HepG2 (cell line): ENCODE measurements around the gene ODAD4. TPM values are rescaled to one million over a fixed set of nuclear protein-coding genes. Genes with fewer than 3 reads are reported as not detected.

Experiments used
- CEBPB ChIP-seq: IDR thresholded peaks from 2 replicates; pipeline ENCODE4 v1.6.1; 2011; ENCODE audit warnings: low read depth, low read length, improper control_type of control experiment, borderline replicate concordance
- CHD2 ChIP-seq: IDR thresholded peaks from 2 replicates; pipeline ENCODE4 v1.6.1; 2011; ENCODE audit warnings: low read depth, low read length, improper control_type of control experiment
- ETV5 ChIP-seq: IDR thresholded peaks from 2 replicates; pipeline ENCODE4 v1.6.1; 2018; ENCODE audit warnings: missing biosample characterization, missing genetic modification reagents, inconsistent platforms, borderline replicate concordance
- HMG20A ChIP-seq: IDR thresholded peaks from 2 replicates; pipeline ENCODE4 v1.6.1; 2016; ENCODE audit warnings: borderline replicate concordance
- HNRNPK ChIP-seq: fragments of 200-400 bp; formaldehyde crosslinking; IDR thresholded peaks from 2 replicates; pipeline ENCODE4 v1.6.1; 2018; ENCODE audit warnings: low read length, low read depth, moderate library complexity, mild to moderate bottlenecking; ENCODE audit not compliant: poor library complexity, severe bottlenecking
- KLF15 ChIP-seq: sonication (generic); formaldehyde crosslinking; IDR thresholded peaks from 2 replicates; pipeline ENCODE4 v1.8.1; 2023; ENCODE audit warnings: borderline replicate concordance, mild to moderate bottlenecking, inconsistent platforms, missing genetic modification reagents, mixed read lengths
- MEIS1 ChIP-seq: sonication (generic); formaldehyde crosslinking; IDR thresholded peaks from 2 replicates; pipeline ENCODE4 v1.9.0; 2021; ENCODE audit warnings: mild to moderate bottlenecking, missing genetic modification reagents, moderate library complexity, borderline replicate concordance
- TCF7L2 ChIP-seq: IDR thresholded peaks from 2 replicates; pipeline ENCODE4 v1.6.1; 2011; ENCODE audit warnings: mild to moderate bottlenecking, low read depth, low read length, moderate library complexity
- U2AF2 ChIP-seq: fragments of 200-400 bp; formaldehyde crosslinking; IDR thresholded peaks from 2 replicates; pipeline ENCODE4 v1.6.1; 2017; ENCODE audit warnings: low read depth, mild to moderate bottlenecking, low read length
- ZMYM3 ChIP-seq: sonication (generic); formaldehyde crosslinking; IDR thresholded peaks from 2 replicates; pipeline ENCODE4 v1.5.1; 2020; ENCODE audit warnings: mild to moderate bottlenecking, missing genetic modification reagents
- ZNF3 ChIP-seq: IDR thresholded peaks from 2 replicates; pipeline ENCODE4 v1.7.0; 2017; ENCODE audit warnings: inconsistent platforms
- ZNF629 ChIP-seq: sonication (generic); formaldehyde crosslinking; conservative IDR thresholded peaks from 2 replicates; pipeline ENCODE4 v1.5.0; 2020; ENCODE audit warnings: missing genetic modification reagents
- polyA plus RNA-seq, 8 experiments: library from polyadenylated mRNA; depleted of rRNA in 3 of 8; stranded (reverse) in 7 of 8; unstranded in 1 of 8; fragments of >200 nt; fragmentation: Illumina TruSeq in 4 of 8; extraction: Trizol in 4 of 8; gene quantifications; 2 replicates each; pipeline versions ENCODE4 v1.2.1 to v1.2.3, GENCODE V29; 2011 to 2016; ENCODE audit warnings: low read depth in 4 of 8, missing spikeins in 1 of 8, mixed read lengths in 1 of 8; ENCODE audit not compliant: insufficient read depth in 1 of 8
- total RNA-seq, 5 experiments: library from RNA; depleted of rRNA; stranded (reverse); fragments of >200 nt; fragmentation: Illumina TruSeq; extraction: Trizol; gene quantifications; 2 replicates each; pipeline ENCODE4 v1.2.3, GENCODE V29; 2016; ENCODE audit warnings: low read depth in 1 of 5
- TF ChIP-seq, protein P1 (sequence below): sonication (generic); formaldehyde crosslinking; IDR thresholded peaks from 2 replicates; pipeline ENCODE4 v1.8.0; 2022; ENCODE audit warnings: mild to moderate bottlenecking, missing genetic modification reagents, moderate library complexity
- TF ChIP-seq, protein P2 (sequence below): IDR thresholded peaks from 2 replicates; pipeline ENCODE4 v1.6.1; 2016; ENCODE audit warnings: mild to moderate bottlenecking
- TF ChIP-seq, protein P3 (sequence below): sonication (generic); formaldehyde crosslinking; conservative IDR thresholded peaks from 2 replicates; pipeline ENCODE4 v1.8.0; 2022; ENCODE audit warnings: low read depth, missing genetic modification reagents
- TF ChIP-seq, protein P4 (sequence below): sonication (generic); formaldehyde crosslinking; IDR thresholded peaks from 2 replicates; pipeline ENCODE4 v1.4.0; 2020; ENCODE audit warnings: mild to moderate bottlenecking, missing genetic modification reagents
- TF ChIP-seq, protein P5 (sequence below): sonication (generic); formaldehyde crosslinking; IDR thresholded peaks from 2 replicates; pipeline ENCODE4 v1.9.0; 2022; ENCODE audit warnings: low read depth, missing genetic modification reagents

Gene ODAD4
- total and polyA plus RNA-seq, 2 of the 13 experiments (the other 11 are each of a cell fraction or from before 2014, with no cell fraction given) = 0.48 to 0.53 TPM

DNA sequence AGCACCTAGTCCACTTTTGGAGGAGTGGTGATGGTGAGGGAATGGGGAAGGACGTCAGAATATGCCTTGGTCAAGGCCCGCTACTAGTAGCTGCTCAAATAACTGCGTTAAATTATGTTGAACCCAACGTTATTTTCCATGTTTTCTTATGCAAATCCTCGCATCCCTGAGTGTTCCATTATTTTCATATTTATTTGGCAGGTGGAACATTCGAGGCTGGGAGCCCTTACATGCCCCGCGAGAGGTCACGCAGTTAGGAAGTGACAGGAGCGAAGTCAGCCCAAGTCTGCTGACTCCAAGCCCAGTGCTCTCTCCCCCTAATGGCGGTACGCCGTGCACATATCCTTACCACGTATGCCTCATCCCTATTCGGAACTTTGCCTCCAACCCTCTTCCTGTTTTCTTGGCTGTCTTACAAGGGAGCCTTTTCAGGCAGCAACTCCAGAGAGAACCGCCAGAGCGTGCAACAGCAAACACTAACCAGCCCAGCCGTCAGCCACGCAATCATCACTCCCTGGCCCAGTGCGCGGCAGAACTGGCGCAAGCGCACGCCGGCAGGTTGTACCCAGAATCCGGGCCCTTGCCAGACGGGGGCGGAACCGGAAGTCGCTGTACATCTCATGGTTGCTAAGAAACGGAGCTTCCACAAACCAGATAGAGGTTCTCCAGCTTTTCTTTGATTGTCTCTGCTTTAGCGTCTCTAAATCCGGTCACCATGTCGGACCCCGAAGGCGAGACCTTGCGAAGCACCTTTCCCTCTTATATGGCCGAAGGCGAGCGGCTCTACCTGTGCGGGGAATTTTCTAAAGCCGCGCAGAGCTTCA is at the start of gene ODAD4 (continued):
- peak; percentile 89; the same call in 1 of the 2 replicates for TF ChIP-seq ETV5 (CRISPR knock-in tag)
- TF ChIP-seq, protein P1, sequence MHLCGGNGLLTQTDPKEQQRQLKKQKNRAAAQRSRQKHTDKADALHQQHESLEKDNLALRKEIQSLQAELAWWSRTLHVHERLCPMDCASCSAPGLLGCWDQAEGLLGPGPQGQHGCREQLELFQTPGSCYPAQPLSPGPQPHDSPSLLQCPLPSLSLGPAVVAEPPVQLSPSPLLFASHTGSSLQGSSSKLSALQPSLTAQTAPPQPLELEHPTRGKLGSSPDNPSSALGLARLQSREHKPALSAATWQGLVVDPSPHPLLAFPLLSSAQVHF (CRISPR knock-in tag) = no peak
- TF ChIP-seq HMG20A (CRISPR knock-in tag) = peak; percentile 41; the same call in 1 of the 2 replicates
- peak; percentile 25 for TF ChIP-seq ZNF629 (CRISPR knock-in tag)
- TF ChIP-seq, protein P2, sequence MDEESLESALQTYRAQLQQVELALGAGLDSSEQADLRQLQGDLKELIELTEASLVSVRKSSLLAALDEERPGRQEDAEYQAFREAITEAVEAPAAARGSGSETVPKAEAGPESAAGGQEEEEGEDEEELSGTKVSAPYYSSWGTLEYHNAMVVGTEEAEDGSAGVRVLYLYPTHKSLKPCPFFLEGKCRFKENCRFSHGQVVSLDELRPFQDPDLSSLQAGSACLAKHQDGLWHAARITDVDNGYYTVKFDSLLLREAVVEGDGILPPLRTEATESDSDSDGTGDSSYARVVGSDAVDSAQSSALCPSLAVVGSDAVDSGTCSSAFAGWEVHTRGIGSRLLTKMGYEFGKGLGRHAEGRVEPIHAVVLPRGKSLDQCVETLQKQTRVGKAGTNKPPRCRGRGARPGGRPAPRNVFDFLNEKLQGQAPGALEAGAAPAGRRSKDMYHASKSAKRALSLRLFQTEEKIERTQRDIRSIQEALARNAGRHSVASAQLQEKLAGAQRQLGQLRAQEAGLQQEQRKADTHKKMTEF (CRISPR knock-in tag) = peak; percentile 85
- TF ChIP-seq, protein P3, sequence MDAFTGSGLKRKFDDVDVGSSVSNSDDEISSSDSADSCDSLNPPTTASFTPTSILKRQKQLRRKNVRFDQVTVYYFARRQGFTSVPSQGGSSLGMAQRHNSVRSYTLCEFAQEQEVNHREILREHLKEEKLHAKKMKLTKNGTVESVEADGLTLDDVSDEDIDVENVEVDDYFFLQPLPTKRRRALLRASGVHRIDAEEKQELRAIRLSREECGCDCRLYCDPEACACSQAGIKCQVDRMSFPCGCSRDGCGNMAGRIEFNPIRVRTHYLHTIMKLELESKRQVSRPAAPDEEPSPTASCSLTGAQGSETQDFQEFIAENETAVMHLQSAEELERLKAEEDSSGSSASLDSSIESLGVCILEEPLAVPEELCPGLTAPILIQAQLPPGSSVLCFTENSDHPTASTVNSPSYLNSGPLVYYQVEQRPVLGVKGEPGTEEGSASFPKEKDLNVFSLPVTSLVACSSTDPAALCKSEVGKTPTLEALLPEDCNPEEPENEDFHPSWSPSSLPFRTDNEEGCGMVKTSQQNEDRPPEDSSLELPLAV = no peak
- TF ChIP-seq KLF15 (CRISPR knock-in tag) = no peak; the same call in 1 of the 2 replicates
- peak; percentile 85; the same call in 1 of the 2 replicates for TF ChIP-seq CEBPB
- peak; percentile 84 for TF ChIP-seq MEIS1 (CRISPR knock-in tag)
- peak; percentile 99 for TF ChIP-seq ZMYM3
- TF ChIP-seq CHD2 = 0 out of 2 replicates have a peak, but pooled peaks have one; percentile 17
- no peak for TF ChIP-seq U2AF2
- TF ChIP-seq, protein P4, sequence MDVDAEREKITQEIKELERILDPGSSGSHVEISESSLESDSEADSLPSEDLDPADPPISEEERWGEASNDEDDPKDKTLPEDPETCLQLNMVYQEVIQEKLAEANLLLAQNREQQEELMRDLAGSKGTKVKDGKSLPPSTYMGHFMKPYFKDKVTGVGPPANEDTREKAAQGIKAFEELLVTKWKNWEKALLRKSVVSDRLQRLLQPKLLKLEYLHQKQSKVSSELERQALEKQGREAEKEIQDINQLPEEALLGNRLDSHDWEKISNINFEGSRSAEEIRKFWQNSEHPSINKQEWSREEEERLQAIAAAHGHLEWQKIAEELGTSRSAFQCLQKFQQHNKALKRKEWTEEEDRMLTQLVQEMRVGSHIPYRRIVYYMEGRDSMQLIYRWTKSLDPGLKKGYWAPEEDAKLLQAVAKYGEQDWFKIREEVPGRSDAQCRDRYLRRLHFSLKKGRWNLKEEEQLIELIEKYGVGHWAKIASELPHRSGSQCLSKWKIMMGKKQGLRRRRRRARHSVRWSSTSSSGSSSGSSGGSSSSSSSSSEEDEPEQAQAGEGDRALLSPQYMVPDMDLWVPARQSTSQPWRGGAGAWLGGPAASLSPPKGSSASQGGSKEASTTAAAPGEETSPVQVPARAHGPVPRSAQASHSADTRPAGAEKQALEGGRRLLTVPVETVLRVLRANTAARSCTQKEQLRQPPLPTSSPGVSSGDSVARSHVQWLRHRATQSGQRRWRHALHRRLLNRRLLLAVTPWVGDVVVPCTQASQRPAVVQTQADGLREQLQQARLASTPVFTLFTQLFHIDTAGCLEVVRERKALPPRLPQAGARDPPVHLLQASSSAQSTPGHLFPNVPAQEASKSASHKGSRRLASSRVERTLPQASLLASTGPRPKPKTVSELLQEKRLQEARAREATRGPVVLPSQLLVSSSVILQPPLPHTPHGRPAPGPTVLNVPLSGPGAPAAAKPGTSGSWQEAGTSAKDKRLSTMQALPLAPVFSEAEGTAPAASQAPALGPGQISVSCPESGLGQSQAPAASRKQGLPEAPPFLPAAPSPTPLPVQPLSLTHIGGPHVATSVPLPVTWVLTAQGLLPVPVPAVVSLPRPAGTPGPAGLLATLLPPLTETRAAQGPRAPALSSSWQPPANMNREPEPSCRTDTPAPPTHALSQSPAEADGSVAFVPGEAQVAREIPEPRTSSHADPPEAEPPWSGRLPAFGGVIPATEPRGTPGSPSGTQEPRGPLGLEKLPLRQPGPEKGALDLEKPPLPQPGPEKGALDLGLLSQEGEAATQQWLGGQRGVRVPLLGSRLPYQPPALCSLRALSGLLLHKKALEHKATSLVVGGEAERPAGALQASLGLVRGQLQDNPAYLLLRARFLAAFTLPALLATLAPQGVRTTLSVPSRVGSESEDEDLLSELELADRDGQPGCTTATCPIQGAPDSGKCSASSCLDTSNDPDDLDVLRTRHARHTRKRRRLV (CRISPR knock-in tag) = peak; percentile 90
- no peak for TF ChIP-seq HNRNPK
- no peak for TF ChIP-seq TCF7L2
- peak; percentile 97 for TF ChIP-seq ZNF3 (CRISPR knock-in tag)
- TF ChIP-seq, protein P5, sequence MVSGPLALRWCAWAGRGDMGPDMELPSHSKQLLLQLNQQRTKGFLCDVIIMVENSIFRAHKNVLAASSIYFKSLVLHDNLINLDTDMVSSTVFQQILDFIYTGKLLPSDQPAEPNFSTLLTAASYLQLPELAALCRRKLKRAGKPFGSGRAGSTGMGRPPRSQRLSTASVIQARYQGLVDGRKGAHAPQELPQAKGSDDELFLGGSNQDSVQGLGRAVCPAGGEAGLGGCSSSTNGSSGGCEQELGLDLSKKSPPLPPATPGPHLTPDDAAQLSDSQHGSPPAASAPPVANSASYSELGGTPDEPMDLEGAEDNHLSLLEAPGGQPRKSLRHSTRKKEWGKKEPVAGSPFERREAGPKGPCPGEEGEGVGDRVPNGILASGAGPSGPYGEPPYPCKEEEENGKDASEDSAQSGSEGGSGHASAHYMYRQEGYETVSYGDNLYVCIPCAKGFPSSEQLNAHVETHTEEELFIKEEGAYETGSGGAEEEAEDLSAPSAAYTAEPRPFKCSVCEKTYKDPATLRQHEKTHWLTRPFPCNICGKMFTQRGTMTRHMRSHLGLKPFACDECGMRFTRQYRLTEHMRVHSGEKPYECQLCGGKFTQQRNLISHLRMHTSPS = peak; percentile 85
